Measurements from ENCODE around the gene MACROD2. TPM values are rescaled to one million over a fixed set of nuclear protein-coding genes. Genes with fewer than 3 reads are reported as not detected.

The MACROD2 gene
- total and polyA plus RNA-seq, 4 donors: 13.0 to 67.1 (median 20.7) TPM

DNA sequence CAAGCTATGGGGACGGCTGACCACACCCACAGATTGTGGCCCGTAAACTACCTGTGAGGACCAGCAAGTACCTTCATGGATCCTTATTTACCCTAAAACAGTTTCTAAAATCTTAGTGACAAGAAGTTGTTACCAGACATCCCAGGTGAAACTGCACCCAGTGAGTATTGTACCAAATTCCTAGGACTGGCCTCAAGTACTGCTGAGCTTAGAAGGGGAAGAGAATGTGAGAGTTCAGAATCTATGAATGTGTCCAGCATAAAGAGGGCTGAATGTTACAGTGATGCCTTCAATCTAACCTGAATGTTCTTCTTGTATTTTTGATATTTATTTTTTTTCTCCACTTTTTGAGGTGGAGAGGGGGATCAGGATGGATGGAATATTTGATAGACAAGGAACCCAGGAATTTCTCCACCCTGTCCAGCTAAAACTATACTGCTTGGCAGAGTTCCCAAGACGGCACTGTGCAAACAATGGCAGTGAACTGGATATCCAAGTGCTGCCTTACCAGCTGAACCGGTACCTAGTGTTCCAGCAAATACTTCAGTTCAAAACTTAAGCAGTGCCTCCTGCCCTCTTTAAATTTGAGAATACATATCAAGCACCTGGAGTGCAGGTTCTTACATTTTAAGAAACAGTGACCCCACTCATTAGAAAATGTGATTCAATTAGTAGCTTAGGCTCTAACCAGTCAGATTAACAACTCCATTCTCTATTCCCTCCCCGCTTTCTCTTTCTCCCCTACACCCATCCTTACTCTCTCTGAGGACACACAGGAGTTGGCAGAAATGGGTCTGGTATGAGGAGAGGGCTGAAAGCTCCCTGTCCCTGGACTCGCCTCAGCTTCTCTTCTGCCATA lies 769.4 kb downstream of the MACROD2 start:
- H3K27me3 ChIP-seq (ENCODE audit: control insufficient read depth in 3 of 3, insufficient read depth in 3 of 3, low read length in 2 of 3): no peaks in the 10 kb centered on the region
- no peak overlapping the region for H3K9ac ChIP-seq (ENCODE audit: insufficient read depth in 1 of 2, low read length in 2 of 2)
- TF ChIP-seq, protein P1, sequence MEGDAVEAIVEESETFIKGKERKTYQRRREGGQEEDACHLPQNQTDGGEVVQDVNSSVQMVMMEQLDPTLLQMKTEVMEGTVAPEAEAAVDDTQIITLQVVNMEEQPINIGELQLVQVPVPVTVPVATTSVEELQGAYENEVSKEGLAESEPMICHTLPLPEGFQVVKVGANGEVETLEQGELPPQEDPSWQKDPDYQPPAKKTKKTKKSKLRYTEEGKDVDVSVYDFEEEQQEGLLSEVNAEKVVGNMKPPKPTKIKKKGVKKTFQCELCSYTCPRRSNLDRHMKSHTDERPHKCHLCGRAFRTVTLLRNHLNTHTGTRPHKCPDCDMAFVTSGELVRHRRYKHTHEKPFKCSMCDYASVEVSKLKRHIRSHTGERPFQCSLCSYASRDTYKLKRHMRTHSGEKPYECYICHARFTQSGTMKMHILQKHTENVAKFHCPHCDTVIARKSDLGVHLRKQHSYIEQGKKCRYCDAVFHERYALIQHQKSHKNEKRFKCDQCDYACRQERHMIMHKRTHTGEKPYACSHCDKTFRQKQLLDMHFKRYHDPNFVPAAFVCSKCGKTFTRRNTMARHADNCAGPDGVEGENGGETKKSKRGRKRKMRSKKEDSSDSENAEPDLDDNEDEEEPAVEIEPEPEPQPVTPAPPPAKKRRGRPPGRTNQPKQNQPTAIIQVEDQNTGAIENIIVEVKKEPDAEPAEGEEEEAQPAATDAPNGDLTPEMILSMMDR (IDR thresholded peaks at IDR 0.05; ENCODE audit: control extremely low read depth, extremely low read depth): no peak
- H3K4me1 ChIP-seq (ENCODE audit: control insufficient read depth in 5 of 5, insufficient read depth in 5 of 5, low read length in 5 of 5): peaks cover 0 to 3% (median 0%) of the 10 kb centered on the region in 5 donors
- no peaks in the 10 kb centered on the region for H3K9me3 ChIP-seq (ENCODE audit: control insufficient read depth in 4 of 4, insufficient read depth in 3 of 4, low read length in 3 of 4)
- H3K27ac ChIP-seq (ENCODE audit: low read depth in 1 of 2, low read length in 1 of 2): peak overlapping the region in 1 of 2 donors; percentile 87
- no peaks in the 10 kb centered on the region for H3K36me3 ChIP-seq (ENCODE audit: control insufficient read depth in 4 of 4, insufficient read depth in 4 of 4, low read length in 4 of 4)
- ATAC-seq (ENCODE audit: insufficient read depth, low FRiP score): peak; percentile 74
- H3K4me3 ChIP-seq: no peak overlapping the region
- DNase-seq: peak; percentile 75 to 87 (median 75)
- 68 to 69% methylated on average over 6 of the region's 6 CpGs for WGBS, 2 donors

DNA sequence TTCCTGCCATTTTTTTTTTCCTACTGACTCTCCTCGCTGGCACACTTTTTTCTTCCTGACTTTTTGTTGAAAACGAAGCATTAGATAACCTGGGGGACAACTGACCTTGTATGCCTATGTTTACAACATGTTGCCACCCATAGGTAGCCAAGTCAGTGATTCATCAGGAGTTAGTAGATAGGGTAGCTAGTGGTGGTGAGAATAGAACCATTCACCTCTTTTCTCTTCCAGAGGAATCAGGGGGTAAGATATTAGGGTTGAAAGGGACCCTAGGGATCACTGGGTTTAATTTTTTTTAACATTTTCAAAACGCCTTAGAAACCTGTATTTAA lies 770.0 kb downstream of the MACROD2 start:
- ATAC-seq (ENCODE audit: insufficient read depth, low FRiP score) (no peak), DNase-seq (no peak)
- 64 to 79% methylated on average over 3 of the region's 3 CpGs for WGBS, 2 donors
- Histone ChIP-seq H3K4me3 (no peak overlapping the region), H3K9ac (ENCODE audit: insufficient read depth in 1 of 2, low read length in 2 of 2) (no peak overlapping the region), H3K4me1 (ENCODE audit: control insufficient read depth in 5 of 5, insufficient read depth in 5 of 5, low read length in 5 of 5) (peaks cover 0 to 3% (median 0%) of the 10 kb centered on the region in 5 donors), H3K27me3 (ENCODE audit: control insufficient read depth in 3 of 3, insufficient read depth in 3 of 3, low read length in 2 of 3) (no peaks in the 10 kb centered on the region), H3K36me3 (ENCODE audit: control insufficient read depth in 4 of 4, insufficient read depth in 4 of 4, low read length in 4 of 4) (no peaks in the 10 kb centered on the region), H3K9me3 (ENCODE audit: control insufficient read depth in 4 of 4, insufficient read depth in 3 of 4, low read length in 3 of 4) (no peaks in the 10 kb centered on the region), H3K27ac (ENCODE audit: low read depth in 1 of 2, low read length in 1 of 2) (peak overlapping the region in 1 of 2 donors; percentile 52)
- TF ChIP-seq, protein P1 (IDR thresholded peaks at IDR 0.05; ENCODE audit: control extremely low read depth, extremely low read depth): no peak

DNA sequence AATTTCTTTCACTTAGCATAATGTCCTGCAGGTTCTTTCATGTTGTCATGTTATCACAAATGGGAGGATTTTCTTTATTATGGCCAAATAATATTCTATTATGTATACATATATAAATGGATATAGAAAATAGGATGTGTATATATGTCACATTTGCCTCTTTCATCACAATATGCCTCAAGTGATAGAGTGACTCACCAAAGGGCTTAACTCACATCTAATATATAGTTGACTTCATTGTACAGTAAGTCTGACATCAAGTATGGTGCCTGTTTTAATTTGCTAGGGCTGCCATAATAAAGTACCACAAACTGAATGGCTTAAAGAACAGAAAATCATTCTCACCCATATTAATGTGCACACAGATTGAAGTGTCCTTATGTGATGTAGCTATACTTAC lies 778.2 kb downstream of the MACROD2 start:
- H3K9ac ChIP-seq (ENCODE audit: insufficient read depth in 1 of 2, low read length in 2 of 2): no peak overlapping the region
- DNase-seq (no peak), ATAC-seq (ENCODE audit: insufficient read depth, low FRiP score) (no peak)
- no peak overlapping the region for H3K27ac ChIP-seq (ENCODE audit: low read depth in 1 of 2, low read length in 1 of 2)
- no peaks in the 10 kb centered on the region for H3K4me1 ChIP-seq (ENCODE audit: control insufficient read depth in 5 of 5, insufficient read depth in 5 of 5, low read length in 5 of 5)
- TF ChIP-seq, protein P1 (IDR thresholded peaks at IDR 0.05; ENCODE audit: control extremely low read depth, extremely low read depth): no peak
- H3K9me3 ChIP-seq (ENCODE audit: control insufficient read depth in 4 of 4, insufficient read depth in 3 of 4, low read length in 3 of 4): peaks cover 0 to 4% (median 0%) of the 10 kb centered on the region in 4 donors
- H3K4me3 ChIP-seq: no peak overlapping the region
- H3K27me3 ChIP-seq (ENCODE audit: control insufficient read depth in 3 of 3, insufficient read depth in 3 of 3, low read length in 2 of 3): no peaks in the 10 kb centered on the region
- H3K36me3 ChIP-seq (ENCODE audit: control insufficient read depth in 4 of 4, insufficient read depth in 4 of 4, low read length in 4 of 4): no peaks in the 10 kb centered on the region

Data from lung (tissue), 12 donors.